ENCODE results near the gene JPT1.

JPT1 gene

GRCh38 chr17:75182569-75183436 lies 28.5 kb upstream of the JPT1 start, which contains the start of gene SUMO2:
Gene SUMO2 (minus strand): TSS chr17:75182959. CDS start chr17:75182834, 125 bp downstream.
- peak within 1 kb of the TSS; percentile 99 for H3K27ac ChIP-seq
- TF ChIP-seq, protein P1, sequence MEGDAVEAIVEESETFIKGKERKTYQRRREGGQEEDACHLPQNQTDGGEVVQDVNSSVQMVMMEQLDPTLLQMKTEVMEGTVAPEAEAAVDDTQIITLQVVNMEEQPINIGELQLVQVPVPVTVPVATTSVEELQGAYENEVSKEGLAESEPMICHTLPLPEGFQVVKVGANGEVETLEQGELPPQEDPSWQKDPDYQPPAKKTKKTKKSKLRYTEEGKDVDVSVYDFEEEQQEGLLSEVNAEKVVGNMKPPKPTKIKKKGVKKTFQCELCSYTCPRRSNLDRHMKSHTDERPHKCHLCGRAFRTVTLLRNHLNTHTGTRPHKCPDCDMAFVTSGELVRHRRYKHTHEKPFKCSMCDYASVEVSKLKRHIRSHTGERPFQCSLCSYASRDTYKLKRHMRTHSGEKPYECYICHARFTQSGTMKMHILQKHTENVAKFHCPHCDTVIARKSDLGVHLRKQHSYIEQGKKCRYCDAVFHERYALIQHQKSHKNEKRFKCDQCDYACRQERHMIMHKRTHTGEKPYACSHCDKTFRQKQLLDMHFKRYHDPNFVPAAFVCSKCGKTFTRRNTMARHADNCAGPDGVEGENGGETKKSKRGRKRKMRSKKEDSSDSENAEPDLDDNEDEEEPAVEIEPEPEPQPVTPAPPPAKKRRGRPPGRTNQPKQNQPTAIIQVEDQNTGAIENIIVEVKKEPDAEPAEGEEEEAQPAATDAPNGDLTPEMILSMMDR (conservative IDR thresholded peaks at IDR 0.05) = peak; percentile 36; the same call in 1 of the 2 replicates

DNA sequence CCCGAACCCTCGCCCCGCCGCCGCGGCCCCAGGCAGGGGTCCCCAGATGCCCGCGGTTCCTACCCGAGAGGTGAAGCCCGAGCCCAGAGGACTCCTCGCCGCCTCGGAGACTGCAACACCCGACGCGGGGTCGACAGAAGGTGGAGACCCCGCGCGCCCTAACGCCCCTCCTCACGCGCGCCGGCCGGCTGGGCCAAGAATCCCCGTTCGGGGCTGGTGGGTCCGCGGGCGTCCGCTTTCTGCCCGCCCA lies 27.9 kb upstream of the JPT1 start:
- peak overlapping the region; percentile 99 for H3K27ac ChIP-seq
- TF ChIP-seq, protein P1 (conservative IDR thresholded peaks at IDR 0.05) = no peak; the same call in 1 of the 2 replicates

DNA sequence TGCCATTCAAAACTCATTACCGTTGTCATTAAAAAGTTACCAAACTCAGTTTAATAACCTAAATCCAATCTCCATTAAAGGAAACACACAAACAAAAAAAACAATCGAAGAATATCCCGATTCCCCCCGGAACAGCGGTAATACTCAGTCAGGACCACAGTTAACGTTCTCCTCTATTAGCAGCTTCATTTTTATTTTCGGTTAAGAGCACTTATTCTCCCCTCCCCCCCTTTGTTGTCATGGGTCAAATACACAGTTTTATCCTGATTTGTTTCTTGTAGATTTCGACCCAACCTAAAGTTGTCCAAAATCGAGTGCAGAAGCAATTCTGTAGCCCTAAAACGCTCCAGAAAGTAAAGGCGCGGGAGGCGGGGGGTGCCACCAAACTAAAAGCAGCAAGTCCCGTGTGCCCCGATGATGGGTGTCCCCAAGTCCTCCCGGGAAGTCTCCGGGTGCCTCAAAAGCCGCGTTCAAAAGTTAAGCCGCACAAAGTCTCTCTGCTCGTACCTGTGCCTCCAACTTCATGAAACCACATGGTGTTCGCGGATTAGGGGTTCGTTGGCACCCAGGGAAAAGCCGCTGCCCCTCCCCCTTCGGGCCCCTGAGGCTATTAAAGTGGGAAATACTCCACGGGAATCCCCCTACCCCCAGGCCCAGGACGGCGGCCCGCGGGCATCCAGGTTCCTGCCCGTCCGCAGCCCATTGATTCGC lies 27.5 kb upstream of the JPT1 start:
- peak overlapping the region; percentile 99 for H3K27ac ChIP-seq
- TF ChIP-seq, protein P1 (conservative IDR thresholded peaks at IDR 0.05) = no peak

DNA sequence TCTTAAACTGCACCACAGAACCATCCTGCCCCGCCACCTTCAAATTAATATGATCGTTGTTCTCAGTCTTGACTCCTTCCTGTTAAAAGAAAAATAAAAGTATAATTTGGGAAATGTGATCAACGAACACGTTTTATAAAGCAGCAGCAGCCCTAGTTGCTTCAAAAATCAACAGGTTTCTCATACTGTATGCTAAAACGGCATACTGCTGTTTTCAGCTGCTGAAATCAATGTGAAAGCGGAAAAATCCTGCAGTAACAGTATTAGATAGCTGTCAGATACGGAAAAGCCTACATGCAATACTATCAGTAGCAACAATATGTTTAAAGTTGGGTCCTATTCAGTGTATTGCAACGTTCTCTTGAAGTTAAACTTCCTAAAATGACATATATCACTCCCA lies 26.8 kb upstream of the JPT1 start:
- TF ChIP-seq, protein P1 (conservative IDR thresholded peaks at IDR 0.05) = no peak
- peak overlapping the region; percentile 99 for H3K27ac ChIP-seq

DNA sequence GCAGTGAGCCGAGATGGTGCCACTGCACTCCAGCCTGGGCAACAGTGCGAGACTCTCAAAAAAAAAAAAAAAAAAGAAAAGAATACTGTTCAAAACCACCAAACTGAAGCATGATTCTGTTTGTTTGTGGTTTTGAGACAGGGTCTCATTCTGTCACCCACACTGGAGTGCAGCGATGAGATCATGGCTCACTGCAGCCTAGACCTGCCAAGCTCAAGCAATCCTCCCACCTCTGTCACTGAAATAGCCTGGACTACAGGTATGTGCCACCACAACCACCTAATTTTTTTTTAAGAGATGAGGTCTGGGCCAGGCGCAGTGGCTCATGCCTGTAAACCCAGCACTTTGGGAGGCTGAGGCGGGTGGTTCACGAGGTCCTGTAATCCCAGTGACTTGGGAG lies 24.1 kb upstream of the JPT1 start:
- H3K27ac ChIP-seq = no peak overlapping the region
- TF ChIP-seq, protein P1 (conservative IDR thresholded peaks at IDR 0.05) = no peak

DNA sequence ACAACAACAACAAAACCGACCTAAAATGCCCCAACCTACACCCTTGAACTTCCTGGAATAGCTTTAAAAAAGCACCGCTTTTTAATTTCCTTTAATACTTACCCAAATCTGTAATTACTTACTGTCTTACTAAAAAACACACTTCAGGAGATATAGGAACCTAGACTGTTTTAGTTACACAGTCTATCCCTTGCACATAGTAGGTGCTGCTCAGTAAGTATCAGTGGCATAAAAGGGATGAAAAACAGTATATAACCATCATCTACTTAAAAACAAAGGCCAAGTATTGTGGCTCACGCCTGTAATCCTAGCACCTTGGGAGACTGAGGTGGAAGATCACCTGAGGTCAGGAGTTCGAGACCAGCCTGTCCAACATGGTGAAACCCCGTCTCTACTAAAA lies 22.3 kb upstream of the JPT1 start:
- TF ChIP-seq, protein P1 (conservative IDR thresholded peaks at IDR 0.05) = no peak
- no peak overlapping the region for H3K27ac ChIP-seq

DNA sequence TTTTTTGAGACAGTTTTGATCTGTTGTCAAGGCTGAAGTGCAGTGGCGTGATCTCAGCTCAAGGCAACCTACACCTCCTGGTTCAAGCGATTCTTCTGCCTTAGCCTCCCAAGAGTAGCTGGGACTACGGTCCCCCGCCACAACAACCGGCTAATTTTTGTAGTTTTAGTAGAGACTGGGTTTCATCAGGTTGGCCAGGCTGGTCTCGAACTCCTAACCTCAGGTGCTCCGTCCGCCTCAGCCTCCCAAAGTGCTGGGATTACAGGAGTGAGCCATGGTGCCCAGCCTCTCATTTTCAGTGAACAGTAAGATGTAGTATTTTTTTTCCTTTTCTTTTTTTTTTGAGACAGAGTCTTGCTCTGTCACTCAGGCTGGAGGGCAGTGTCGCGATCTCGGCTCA lies 20.7 kb upstream of the JPT1 start:
- no peak overlapping the region for H3K27ac ChIP-seq
- TF ChIP-seq, protein P1 (conservative IDR thresholded peaks at IDR 0.05) = no peak

All from VCaP (cell line).